ENCODE data around the gene PTPRN2.
"Not testable (repeated sequence)": the region's sequence is repeated elsewhere in the genome, so short reads cannot be mapped to it uniquely, and the experiment has no call there.

PTPRN2 gene

DNA sequence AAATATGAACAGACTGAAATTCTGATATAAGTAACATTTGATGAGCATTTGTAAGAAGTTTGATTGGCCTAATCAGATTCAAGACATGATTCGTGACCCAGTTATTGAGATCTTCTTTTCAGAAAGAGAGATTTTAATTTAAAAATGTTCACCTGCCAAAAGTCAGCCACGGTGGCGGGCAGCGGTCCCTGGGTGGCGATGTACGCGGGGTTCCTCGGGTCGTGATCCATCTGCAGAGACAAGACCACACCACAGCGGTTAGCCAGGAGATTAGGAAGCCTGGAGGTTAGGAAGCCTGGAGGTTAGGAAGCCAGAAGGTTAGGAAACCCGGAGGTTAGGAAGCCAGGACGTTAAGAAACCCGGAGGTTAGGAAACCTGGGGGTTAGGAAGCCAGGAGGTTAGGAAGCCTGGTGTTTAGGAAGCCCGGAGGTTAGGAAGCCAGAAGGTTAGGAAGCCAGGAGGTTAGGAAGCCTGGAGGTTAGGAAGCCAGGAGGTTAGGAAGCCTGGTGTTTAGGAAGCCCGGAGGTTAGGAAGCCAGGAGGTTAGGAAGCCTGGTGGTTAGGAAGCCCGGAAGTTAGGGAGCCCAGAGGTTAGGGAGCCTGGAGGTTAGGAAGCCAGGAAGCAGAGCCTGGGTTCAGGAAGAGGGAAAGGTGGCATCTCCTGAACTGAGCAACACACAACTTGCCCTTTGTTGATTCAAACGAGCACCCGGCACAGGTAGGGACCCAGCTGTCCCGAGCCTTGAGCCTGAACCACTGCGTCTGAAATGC is 992.4 kb downstream of the PTPRN2 start:
- H3K27me3 ChIP-seq (ENCODE audit: control insufficient read depth in 5 of 5, insufficient read depth in 4 of 5, low read length in 5 of 5): peaks cover 0 to 4% (median 0%) of the 10 kb centered on the region in 5 donors
- no peaks in the 10 kb centered on the region for H3K9me3 ChIP-seq (ENCODE audit: control insufficient read depth in 5 of 5, low read length in 5 of 5)
- H3K36me3 ChIP-seq (ENCODE audit: control insufficient read depth in 5 of 5, insufficient read depth in 5 of 5, low read length in 5 of 5): peaks cover 0 to 9% (median 0%) of the 10 kb centered on the region in 5 donors
- H3K4me3 ChIP-seq (ENCODE audit: low read depth in 1 of 5, low read length in 5 of 5): no peak overlapping the region
- no peak overlapping the region for H3K9ac ChIP-seq (ENCODE audit: low read length in 5 of 5)
- H3K27ac ChIP-seq (ENCODE audit: low read depth, low read length): no peak overlapping the region
- H3K4me1 ChIP-seq (ENCODE audit: control insufficient read depth in 5 of 5, insufficient read depth in 5 of 5, low read length in 5 of 5): no peaks in the 10 kb centered on the region

DNA sequence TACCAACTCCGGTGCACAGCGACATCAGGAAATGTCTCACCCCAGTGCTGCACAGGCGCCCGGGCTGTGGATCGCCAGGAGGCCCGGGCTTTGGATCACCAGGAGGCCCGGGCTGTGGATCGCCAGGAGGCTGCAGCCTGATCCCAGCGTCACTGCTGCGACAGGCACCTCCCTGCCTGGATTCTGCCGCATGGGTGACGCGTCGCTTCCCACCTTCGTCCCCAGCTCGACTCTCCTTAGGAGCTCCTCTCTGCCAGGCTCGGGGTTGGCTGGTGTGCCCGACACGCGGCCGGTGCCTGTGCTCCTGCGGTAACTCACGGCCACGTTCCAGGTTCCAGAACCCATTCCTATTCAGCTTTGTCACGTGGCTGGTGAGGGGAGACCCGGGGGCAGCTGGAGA is 993.3 kb downstream of the PTPRN2 start:
- Histone ChIP-seq H3K4me1 (ENCODE audit: control insufficient read depth in 5 of 5, insufficient read depth in 5 of 5, low read length in 5 of 5) (no peaks in the 10 kb centered on the region), H3K27me3 (ENCODE audit: control insufficient read depth in 5 of 5, insufficient read depth in 4 of 5, low read length in 5 of 5) (peaks cover 0 to 5% (median 0%) of the 10 kb centered on the region in 5 donors), H3K27ac (ENCODE audit: low read depth, low read length) (no peak overlapping the region), H3K4me3 (ENCODE audit: low read depth in 1 of 5, low read length in 5 of 5) (no peak overlapping the region), H3K9ac (ENCODE audit: low read length in 5 of 5) (no peak overlapping the region), H3K9me3 (ENCODE audit: control insufficient read depth in 5 of 5, low read length in 5 of 5) (no peaks in the 10 kb centered on the region), H3K36me3 (ENCODE audit: control insufficient read depth in 5 of 5, insufficient read depth in 5 of 5, low read length in 5 of 5) (peaks cover 0 to 9% (median 0%) of the 10 kb centered on the region in 5 donors)

DNA sequence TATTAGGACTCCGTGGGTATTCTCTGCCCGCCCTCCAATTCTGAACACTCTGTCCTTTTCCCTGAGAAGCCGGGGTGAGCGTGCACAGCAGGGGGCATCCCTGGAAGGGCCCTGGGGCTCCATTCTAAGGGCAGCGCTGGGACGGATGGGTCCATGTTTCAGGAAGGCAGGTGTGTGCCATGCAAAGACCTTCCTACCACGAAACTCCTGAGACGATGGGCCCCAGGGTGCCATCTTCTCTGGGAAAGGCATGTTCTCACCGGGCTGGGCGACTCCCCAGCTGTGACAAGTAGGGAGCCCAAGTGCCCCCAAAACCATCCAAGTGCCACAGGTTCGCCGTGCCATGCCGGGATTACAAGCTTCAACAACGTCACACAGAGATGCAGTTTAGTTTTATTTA is 994.1 kb downstream of the PTPRN2 start:
- no peak overlapping the region for H3K27ac ChIP-seq (ENCODE audit: low read depth, low read length)
- no peak overlapping the region for H3K9ac ChIP-seq (ENCODE audit: low read length in 5 of 5)
- no peaks in the 10 kb centered on the region for H3K9me3 ChIP-seq (ENCODE audit: control insufficient read depth in 5 of 5, low read length in 5 of 5)
- H3K27me3 ChIP-seq (ENCODE audit: control insufficient read depth in 5 of 5, insufficient read depth in 4 of 5, low read length in 5 of 5): peaks cover 0 to 7% (median under 1%) of the 10 kb centered on the region in 5 donors
- no peaks in the 10 kb centered on the region for H3K4me1 ChIP-seq (ENCODE audit: control insufficient read depth in 5 of 5, insufficient read depth in 5 of 5, low read length in 5 of 5)
- H3K36me3 ChIP-seq (ENCODE audit: control insufficient read depth in 5 of 5, insufficient read depth in 5 of 5, low read length in 5 of 5): peaks cover 0 to 9% (median 0%) of the 10 kb centered on the region in 5 donors
- H3K4me3 ChIP-seq (ENCODE audit: low read depth in 1 of 5, low read length in 5 of 5): no peak overlapping the region

DNA sequence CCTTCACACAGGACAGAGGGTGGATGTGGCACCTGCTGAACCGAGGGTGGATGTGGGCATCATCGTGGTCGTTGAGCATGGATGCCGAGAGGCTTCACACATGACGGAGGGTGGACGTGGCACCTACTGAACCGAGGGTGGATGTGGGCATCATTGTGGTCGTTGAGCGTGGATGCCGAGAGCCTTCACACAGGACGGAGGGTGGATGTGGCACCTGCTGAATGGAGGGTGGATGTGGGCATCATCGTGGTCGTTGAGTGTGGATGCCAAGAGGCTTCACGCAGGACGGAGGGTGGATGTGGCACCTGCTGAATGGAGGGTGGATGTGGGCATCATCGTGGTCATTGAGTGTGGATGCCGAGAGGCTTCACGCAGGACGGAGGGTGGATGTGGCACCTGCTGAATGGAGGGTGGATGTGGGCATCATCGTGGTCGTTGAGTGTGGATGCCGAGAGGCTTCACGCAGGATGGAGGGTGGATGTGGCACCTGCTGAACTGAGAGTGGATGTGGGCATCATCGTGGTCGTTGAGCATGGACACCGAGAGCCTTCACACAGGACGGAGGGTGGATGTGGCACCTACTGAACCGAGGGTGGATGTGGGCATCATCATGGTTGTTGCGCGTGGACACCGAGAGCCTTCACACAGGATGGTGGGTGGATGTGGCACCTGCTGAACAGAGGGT is 994.8 kb downstream of the PTPRN2 start:
- not testable (repeated sequence) for H3K4me3 ChIP-seq (ENCODE audit: low read depth in 1 of 5, low read length in 5 of 5); H3K4me1 ChIP-seq (ENCODE audit: control insufficient read depth in 5 of 5, insufficient read depth in 5 of 5, low read length in 5 of 5); H3K36me3 ChIP-seq (ENCODE audit: control insufficient read depth in 5 of 5, insufficient read depth in 5 of 5, low read length in 5 of 5); H3K9me3 ChIP-seq (ENCODE audit: control insufficient read depth in 5 of 5, low read length in 5 of 5); H3K9ac ChIP-seq (ENCODE audit: low read length in 5 of 5); H3K27ac ChIP-seq (ENCODE audit: low read depth, low read length)
- peaks cover 0 to 11% (median 5%) of the 10 kb centered on the region in 5 donors for H3K27me3 ChIP-seq (ENCODE audit: control insufficient read depth in 5 of 5, insufficient read depth in 4 of 5, low read length in 5 of 5)

DNA sequence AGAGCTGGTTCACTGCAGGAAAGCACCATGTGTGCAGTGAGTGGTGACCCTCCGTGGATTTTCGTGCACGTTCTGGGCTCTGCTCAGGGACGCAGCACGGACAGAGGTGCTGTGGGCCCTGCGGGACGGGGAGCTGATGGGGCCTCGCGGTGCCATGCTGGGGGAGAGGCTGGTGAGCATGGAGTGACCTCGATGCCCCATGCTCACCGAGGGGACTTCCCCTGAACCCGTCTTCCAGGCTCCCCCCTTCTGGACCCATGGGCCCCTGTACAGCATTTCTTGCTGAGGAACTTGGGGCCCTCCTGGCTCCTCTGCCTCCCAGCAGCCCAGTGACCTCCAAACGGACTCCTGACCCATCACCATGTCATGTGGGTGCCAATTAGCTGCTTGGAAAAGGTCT is 997.1 kb downstream of the PTPRN2 start:
- Histone ChIP-seq H3K36me3 (ENCODE audit: control insufficient read depth in 5 of 5, insufficient read depth in 5 of 5, low read length in 5 of 5) (peaks cover 0 to 12% (median 0%) of the 10 kb centered on the region in 5 donors), H3K9me3 (ENCODE audit: control insufficient read depth in 5 of 5, low read length in 5 of 5) (peaks cover 0 to 8% (median 7%) of the 10 kb centered on the region in 5 donors), H3K27me3 (ENCODE audit: control insufficient read depth in 5 of 5, insufficient read depth in 4 of 5, low read length in 5 of 5) (peaks cover 5 to 14% (median 12%) of the 10 kb centered on the region in 5 donors), H3K4me3 (ENCODE audit: low read depth in 1 of 5, low read length in 5 of 5) (no peak overlapping the region), H3K9ac (ENCODE audit: low read length in 5 of 5) (no peak overlapping the region), H3K4me1 (ENCODE audit: control insufficient read depth in 5 of 5, insufficient read depth in 5 of 5, low read length in 5 of 5) (peaks cover 0 to 2% (median 0%) of the 10 kb centered on the region in 5 donors), H3K27ac (ENCODE audit: low read depth, low read length) (no peak overlapping the region)

DNA sequence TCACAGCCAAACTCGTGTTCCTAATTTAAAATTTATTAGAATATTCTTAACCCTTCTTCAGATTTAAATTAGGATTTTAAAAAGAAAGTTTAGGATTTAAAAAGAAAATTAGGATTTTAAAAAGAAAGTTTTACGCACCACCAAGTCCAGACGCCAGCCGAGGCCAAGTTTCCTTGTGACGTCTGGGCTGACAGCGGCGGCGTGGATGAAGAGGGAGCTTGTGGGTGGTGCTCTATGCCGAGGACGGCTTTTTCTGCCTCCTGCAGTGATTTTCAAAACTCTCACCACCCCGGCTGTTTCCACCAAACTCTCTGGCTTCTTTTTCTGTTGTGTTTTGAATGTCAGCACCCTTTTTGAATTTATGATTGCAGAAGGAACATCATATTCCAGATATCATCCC is 997.9 kb downstream of the PTPRN2 start:
- H3K4me1 ChIP-seq (ENCODE audit: control insufficient read depth in 5 of 5, insufficient read depth in 5 of 5, low read length in 5 of 5): peaks cover 0 to 4% (median 0%) of the 10 kb centered on the region in 5 donors
- peaks cover 10 to 20% (median 16%) of the 10 kb centered on the region in 5 donors for H3K27me3 ChIP-seq (ENCODE audit: control insufficient read depth in 5 of 5, insufficient read depth in 4 of 5, low read length in 5 of 5)
- H3K27ac ChIP-seq (ENCODE audit: low read depth, low read length): no peak overlapping the region
- H3K9ac ChIP-seq (ENCODE audit: low read length in 5 of 5): no peak overlapping the region
- H3K4me3 ChIP-seq (ENCODE audit: low read depth in 1 of 5, low read length in 5 of 5): no peak overlapping the region
- peaks cover 0 to 15% (median 12%) of the 10 kb centered on the region in 5 donors for H3K9me3 ChIP-seq (ENCODE audit: control insufficient read depth in 5 of 5, low read length in 5 of 5)
- H3K36me3 ChIP-seq (ENCODE audit: control insufficient read depth in 5 of 5, insufficient read depth in 5 of 5, low read length in 5 of 5): peaks cover 0 to 12% (median 0%) of the 10 kb centered on the region in 5 donors

DNA sequence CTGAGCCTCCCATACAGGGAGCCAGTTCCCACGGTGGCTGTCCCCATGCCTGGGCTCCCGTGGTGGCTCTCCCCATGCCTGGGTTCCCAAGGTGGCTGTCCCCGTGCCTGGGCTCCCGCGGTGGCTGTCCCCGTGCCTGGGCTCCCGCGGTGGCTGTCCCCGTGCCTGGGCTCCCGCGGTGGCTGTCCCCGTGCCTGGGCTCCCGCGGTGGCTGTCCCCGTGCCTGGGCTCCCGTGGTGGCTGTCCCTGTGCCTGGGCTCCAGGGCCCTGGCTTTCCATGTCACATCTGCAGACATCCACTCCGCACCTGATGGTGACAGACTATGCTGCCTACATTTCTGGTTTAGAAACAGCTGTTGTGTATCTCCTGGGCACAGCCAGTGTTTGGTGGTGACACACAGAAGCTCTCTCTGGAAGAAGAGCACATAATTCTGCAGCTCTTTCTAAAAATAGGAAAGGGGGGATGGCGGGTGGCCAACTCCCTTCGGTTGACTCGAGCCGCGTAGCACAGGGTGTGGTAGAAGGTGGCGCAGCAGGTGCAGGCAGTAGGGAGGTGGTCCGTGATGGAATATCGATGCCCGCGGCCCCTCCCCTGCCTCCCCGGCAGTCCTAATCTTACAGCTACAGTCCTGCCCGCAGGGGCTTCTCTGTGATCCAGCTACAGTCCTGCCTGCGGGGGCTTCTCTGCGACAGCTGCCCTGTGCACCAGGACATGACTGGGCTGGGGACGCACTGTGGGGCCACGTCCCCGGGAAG is 999.6 kb downstream of the PTPRN2 start:
- Histone ChIP-seq H3K27ac (ENCODE audit: low read depth, low read length) (no peak overlapping the region), H3K9me3 (ENCODE audit: control insufficient read depth in 5 of 5, low read length in 5 of 5) (peaks cover 0 to 15% (median 12%) of the 10 kb centered on the region in 5 donors), H3K9ac (ENCODE audit: low read length in 5 of 5) (no peak overlapping the region), H3K27me3 (ENCODE audit: control insufficient read depth in 5 of 5, insufficient read depth in 4 of 5, low read length in 5 of 5) (peaks cover 10 to 22% (median 16%) of the 10 kb centered on the region in 5 donors), H3K4me1 (ENCODE audit: control insufficient read depth in 5 of 5, insufficient read depth in 5 of 5, low read length in 5 of 5) (peaks cover 0 to 4% (median 0%) of the 10 kb centered on the region in 5 donors), H3K36me3 (ENCODE audit: control insufficient read depth in 5 of 5, insufficient read depth in 5 of 5, low read length in 5 of 5) (peaks cover 0 to 7% (median 0%) of the 10 kb centered on the region in 5 donors), H3K4me3 (ENCODE audit: low read depth in 1 of 5, low read length in 5 of 5) (no peak overlapping the region)

DNA sequence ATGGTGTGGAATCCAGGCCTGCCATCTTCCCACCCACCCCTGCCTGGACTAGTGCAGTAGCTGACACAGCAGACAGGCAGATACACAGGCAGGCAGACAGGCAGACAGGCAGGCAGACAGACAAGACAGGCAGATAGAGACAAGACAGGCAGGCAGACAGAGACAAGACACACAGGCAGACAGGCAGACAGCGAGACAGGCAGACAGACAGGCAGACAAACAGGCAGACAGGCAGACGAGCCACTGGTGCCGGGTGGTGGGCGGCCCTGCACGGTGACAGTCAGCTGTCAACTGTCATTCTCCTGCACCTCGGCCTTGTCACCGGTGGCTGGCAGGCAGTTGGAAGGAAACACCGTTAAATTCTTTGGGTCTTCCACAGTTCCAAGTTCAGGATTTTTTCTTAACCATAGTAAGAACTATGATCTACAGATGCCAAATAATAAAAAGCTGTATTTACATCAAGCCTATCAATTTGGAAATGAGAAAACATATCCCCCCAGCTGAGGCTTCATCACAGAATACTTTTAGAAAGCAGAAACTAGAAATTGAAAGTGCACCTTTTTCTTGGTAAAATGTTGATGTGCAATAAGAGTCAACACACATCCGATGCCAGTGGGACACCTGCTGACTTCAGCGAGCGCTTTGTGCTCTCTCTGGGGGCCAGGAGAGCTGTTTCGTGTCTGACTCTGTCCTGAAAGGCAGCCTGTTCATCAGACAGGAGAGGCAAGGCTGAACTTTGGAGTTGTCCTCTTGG is 1000.4 kb downstream of the PTPRN2 start:
- Histone ChIP-seq H3K4me3 (ENCODE audit: low read depth in 1 of 5, low read length in 5 of 5) (no peak overlapping the region), H3K27me3 (ENCODE audit: control insufficient read depth in 5 of 5, insufficient read depth in 4 of 5, low read length in 5 of 5) (peaks cover 10 to 22% (median 16%) of the 10 kb centered on the region in 5 donors), H3K36me3 (ENCODE audit: control insufficient read depth in 5 of 5, insufficient read depth in 5 of 5, low read length in 5 of 5) (peaks cover 0 to 2% (median 0%) of the 10 kb centered on the region in 5 donors), H3K27ac (ENCODE audit: low read depth, low read length) (no peak overlapping the region), H3K4me1 (ENCODE audit: control insufficient read depth in 5 of 5, insufficient read depth in 5 of 5, low read length in 5 of 5) (peaks cover 0 to 4% (median 0%) of the 10 kb centered on the region in 5 donors), H3K9ac (ENCODE audit: low read length in 5 of 5) (no peak overlapping the region), H3K9me3 (ENCODE audit: control insufficient read depth in 5 of 5, low read length in 5 of 5) (peaks cover 0 to 15% (median 12%) of the 10 kb centered on the region in 5 donors)

DNA sequence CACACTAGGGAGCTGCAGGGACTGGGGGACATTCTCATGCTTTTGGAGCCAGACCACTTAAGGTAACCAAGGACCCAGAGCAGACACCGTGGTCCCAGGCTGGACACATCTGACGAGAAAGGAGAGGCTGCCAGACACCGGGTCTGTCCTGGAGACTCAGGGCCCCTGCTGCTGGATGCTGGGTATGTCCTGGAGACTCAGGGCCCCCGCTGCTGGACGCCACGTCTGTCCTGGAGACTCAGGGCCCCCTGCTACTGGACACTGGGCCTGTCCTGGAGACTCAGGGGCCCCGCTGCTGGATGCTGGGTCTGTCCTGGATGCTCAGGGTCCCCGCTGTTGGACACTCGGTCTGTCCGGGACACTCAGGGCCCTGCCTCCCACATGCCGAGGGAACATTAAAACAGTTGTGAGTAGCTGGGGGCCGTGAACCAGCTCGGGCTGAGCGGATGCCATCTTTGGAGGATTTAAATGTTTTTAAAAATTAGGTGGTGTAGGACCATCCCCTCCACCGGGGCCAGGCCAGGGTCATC is 1001.1 kb downstream of the PTPRN2 start:
- Histone ChIP-seq H3K4me3 (ENCODE audit: low read depth in 1 of 5, low read length in 5 of 5) (no peak overlapping the region), H3K27me3 (ENCODE audit: control insufficient read depth in 5 of 5, insufficient read depth in 4 of 5, low read length in 5 of 5) (peaks cover 10 to 22% (median 19%) of the 10 kb centered on the region in 5 donors), H3K4me1 (ENCODE audit: control insufficient read depth in 5 of 5, insufficient read depth in 5 of 5, low read length in 5 of 5) (peaks cover 0 to 4% (median 0%) of the 10 kb centered on the region in 5 donors), H3K9me3 (ENCODE audit: control insufficient read depth in 5 of 5, low read length in 5 of 5) (peaks cover 0 to 15% (median 12%) of the 10 kb centered on the region in 5 donors), H3K27ac (ENCODE audit: low read depth, low read length) (no peak overlapping the region), H3K36me3 (ENCODE audit: control insufficient read depth in 5 of 5, insufficient read depth in 5 of 5, low read length in 5 of 5) (peaks cover 0 to 2% (median 0%) of the 10 kb centered on the region in 5 donors), H3K9ac (ENCODE audit: low read length in 5 of 5) (no peak overlapping the region)
